GM21360 (cell line): Measurements from ENCODE around the gene MCCC2.
A peak's percentile ranks its signal among the peaks of the same experiment; 100 is the strongest.
"Not testable (repeated sequence)": the region's sequence is repeated elsewhere in the genome, so short reads cannot be mapped to it uniquely, and the experiment has no call there.

Experiments
- ATAC-seq: cut with Tn5 transposase; IDR thresholded peaks from one replicate; pipeline ENCODE4 v1.9.1; 2021; ENCODE audit warnings: mild to moderate bottlenecking, moderate library complexity; ENCODE audit not compliant: unreplicated experiment

MCCC2 gene

DNA sequence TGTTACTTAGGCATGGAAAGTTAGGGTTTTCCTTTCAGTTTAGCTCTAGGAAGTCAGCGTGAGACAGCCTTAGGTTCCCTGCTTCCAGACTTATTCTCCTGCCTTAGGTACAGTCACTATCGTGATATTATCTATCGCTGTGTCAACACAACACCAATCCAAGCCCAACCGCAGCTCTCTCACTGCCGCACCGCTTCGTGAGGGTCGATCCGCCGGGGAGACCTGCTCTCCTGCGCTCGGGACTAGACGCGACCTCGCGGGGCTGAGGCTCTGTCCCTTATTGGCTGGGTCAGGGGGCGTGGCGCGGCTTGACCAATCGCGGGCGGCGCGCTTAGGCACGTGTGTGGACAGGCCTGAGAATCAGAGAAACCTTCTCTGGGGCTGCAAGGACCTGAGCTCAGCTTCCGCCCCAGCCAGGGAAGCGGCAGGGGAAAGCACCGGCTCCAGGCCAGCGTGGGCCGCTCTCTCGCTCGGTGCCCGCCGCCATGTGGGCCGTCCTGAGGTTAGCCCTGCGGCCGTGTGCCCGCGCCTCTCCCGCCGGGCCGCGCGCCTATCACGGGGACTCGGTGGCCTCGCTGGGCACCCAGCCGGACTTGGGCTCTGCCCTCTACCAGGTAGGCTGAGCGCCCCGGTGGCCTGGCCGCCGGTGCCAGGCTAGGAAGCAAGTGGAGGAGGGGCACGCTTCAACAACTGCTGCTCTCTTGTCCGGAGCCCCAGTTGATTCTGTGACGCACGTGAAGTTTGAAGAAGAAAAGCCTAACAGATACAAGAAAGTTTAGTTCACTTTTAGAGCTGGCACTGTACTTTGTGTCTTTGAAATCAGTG lies at the start of gene MCCC2:
Gene MCCC2 (plus strand): TSS at position 400 of the 825 bp plus-strand sequence. CDS start 86 bp downstream, at position 486.
- peak; percentile 94 for ATAC-seq

DNA sequence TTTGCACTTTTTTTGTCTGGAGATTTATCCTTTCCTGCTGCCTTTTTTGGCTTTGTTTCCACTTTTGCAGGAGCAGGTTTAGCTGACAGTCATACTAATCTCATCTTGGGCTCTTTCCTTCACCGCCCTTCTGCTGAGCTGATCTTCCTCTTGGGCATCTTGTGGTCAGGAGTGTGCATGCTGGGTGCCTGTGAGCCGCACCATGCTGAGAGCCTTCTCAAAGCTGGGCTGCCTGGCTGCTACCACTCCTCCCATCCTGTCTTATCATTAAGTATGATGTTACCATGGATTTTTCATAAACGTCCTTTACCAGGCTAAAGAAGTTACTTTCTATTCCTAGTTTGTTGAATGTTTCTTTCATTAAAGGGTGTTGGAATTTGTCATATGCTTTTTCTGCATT lies 49.5 kb upstream of the MCCC2 start:
- ATAC-seq, result no peak

DNA sequence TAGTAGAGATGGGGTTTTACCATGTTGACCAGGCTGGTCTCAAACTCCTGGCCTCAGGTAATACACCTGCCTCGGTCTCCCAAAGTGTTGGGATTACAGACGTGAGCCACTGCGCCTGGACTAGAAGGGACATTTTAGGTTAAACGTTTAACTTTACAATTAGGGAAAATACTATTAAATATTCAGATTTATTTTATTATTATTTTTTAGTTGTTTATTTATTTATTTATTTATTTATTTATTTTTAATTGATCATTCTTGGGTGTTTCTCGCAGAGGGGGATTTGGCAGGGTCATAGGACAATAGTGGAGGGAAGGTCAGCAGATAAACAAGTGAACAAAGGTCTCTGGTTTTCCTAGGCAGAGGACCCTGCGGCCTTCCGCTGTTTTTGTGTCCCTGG lies 36.3 kb upstream of the MCCC2 start:
- not testable (repeated sequence) for ATAC-seq

DNA sequence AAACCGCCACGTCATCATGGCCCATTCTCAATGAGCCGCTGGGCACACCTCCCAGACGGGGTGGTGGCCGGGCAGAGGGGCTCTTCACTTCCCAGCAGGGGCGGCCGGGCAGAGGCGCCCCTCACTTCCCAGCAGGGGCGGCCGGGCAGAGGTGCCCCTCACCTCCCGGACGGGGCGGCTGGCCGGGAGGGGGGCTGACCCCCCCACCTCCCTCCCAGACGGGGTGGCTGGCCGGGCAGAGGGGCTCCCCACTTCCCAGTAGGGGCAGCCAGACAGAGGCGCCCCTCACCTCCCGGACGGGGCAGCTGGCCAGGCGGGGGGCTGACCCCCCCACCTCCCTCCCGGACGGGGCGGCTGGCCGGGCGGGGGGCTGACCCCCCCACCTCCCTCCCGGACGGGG lies 35.6 kb upstream of the MCCC2 start:
- not testable (repeated sequence) for ATAC-seq

DNA sequence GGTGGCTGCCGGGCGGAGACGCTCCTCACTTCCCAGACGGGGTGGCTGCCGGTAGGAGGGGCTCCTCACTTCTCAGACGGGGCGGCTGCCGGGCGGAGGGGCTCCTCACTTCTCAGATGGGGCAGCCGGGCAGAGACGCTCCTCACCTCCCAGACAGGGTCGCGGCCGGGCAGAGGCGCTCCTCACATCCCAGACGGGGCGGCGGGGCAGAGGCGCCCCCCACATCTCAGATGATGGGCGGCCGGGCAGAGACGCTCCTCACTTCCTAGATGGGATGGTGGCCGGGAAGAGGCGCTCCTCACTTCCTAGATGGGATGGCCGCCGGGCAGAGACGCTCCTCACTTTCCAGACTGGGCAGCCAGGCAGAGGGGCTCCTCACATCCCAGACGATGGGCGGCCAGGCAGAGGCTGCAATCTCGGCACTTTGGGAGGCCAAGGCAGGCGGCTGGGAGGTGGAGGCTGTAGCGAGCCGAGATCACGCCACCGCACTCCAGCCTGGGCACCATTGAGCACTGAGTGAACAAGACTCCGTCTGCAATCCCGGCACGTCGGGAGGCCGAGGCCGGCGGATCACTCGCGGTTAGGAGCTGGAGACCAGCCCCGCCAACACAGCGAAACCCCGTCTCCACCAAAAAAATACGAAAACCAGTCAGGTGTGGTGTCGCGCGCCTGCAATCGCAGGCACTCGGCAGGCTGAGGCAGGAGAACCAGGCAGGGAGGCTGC lies 35.0 kb upstream of the MCCC2 start:
- ATAC-seq, result not testable (repeated sequence)

DNA sequence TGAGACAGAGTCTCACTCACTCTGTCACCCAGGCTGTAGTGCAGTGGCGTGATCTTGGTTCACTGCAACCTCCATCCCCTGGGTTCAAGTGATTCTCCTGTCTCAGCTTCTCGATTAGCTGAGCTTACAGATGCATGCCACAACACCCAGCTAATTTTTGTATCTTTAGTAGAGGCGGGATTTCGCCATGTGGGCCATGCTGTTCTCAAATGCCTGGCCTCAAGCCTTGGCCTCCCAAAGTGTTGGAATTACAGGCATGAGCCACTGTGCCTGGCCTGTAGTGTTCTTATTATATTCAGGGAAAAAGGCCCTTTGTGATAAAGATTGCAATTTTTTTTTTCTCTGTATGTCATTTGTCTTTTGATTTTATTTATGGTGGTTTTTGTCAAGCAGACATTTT lies 24.0 kb upstream of the MCCC2 start:
- ATAC-seq, result no peak

DNA sequence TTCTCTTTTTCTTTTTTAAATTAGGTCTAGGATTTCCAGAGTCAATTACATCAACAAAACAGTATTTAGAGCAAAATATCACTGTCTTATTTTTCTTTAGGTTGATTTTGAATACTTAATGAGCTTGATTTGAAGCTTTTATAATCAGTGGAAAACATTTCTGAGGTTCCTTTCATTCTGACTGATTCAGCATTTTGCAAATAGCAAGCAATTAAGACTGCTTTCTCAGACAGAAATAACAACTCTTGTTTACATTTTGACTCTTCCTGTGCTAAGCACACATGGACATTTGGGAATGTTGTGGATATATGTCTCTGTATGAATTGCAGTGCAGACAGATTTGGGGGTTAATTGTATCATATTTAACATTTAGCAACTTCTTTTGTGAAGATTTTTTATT lies 22.2 kb upstream of the MCCC2 start:
- no peak for ATAC-seq

DNA sequence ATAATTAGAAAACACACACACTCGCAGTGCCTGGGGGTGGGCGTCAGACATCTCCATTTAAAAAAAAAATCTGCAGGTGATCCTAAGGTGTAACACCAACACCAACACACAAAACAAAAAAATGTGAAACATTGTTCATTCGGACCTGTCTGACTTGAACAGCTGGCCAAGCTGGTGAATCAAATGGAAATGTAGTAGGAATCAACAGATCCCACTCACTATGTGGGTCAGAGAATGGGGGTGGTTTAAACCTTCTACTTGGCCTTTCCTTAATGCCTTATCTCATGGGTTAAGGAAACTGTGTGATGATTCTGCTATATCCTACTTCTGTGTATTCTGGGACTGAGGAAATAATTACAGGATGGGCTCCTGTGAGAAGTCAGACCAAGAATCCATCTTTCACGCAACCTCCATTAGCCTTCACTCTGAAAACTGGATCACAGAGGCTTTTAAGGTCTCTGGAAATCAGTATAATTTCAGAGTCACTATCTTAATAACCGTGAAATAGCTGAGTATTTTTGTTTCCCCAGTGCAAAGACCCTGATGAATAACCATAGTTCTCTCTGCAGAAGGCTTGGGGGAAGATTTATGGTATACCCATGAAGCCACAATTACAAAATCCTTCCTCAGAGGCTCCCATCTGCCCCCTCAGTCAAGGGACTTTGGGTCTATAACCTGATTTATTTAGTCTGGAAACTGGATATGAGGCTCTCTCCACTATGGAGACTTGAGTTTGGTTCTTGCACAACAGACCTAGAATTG lies 17.2 kb upstream of the MCCC2 start:
- no peak for ATAC-seq

DNA sequence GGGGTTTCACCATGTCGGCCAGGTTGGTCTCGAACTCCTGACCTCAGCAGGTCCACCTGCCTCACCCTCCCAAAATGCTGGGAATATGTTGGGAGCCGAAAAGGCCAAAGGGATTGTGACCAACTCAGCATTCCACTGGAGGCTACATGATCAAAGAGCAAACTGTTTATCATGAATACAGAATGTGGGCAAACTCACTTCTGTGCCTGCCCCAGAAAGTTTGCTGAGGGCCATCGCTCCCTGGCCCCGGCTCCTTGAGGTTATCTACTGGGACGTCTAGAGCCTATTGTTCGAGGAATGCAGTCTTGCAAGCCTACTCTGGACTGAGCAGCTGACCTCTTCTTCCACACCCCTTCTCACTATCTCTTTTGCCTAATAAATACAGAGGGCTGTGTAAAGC lies 15.3 kb upstream of the MCCC2 start:
- ATAC-seq, result not testable (repeated sequence)

DNA sequence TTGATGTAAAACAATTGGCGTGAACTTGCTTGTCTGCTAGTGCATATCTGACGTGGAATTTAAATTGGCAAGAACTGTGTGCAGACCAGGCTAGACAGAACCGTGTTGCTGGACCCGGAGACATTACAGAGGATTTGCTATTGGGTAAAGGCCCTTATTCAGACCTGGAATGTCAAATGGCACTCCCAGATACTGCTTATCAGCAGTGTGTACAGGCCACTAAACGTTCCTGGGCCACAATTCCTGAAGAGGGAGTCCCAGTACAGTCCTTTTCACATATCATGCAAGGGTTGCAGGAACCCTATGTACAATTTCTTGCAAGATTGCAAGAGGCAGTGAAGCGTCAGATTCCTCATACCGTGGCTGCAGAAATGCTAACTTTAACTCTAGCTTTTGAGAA lies 13.5 kb upstream of the MCCC2 start:
- no peak for ATAC-seq

DNA sequence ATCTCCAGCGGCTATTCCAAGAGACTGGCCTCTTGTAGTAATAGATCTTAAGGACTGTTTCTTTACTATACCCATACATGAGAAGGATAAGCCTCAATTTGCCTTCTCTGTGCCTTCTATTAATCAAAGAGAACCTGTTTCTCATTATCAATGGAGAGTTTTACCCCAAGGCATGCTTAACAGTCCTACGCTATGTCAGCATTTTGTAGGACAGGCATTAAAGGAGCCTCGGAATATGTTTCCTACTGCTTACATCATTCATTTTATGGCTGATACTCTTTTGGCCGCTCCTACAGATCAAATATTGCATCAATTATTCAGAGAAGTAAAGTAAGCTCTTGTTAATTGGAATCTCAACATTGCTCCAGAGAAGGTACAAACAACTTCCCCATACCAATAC lies 11.6 kb upstream of the MCCC2 start:
- ATAC-seq, result not testable (repeated sequence)

DNA sequence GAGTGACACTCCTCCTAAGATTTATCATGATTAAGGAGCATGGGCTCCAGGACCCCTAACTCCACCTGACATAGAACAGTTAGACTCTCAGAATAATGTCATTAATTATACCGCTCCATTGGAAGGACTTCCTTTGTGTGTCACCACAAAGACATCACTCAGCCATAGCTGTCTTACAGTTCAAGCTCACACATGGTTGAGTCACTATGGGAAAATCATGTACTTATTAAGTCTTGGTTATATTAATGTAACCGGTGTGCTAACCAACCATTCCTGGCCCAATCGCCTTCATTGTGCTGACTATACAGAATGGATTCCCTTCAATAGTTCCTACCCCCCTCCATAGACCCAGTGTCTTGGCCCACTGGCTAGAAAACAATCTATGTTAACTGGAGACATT lies 10.9 kb upstream of the MCCC2 start:
- no peak for ATAC-seq

DNA sequence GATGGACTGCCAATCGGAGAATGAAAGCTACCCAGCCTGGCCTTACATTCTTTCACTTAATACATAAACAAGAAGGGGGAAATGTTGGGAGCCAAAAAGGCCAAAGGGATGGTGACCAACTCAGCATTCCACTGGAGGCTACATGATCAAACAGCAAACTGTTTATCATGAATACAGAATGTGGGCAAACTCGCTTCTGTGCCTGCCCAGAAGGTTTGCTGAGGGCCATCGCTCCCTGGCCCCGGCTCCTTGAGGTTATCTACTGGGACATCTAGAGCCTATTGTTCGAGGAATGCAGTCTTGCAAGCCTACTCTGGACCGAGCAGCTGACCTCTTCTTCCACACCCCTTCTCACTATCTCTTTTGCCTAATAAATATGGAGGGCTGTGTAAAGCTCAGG lies 9.3 kb upstream of the MCCC2 start:
- not testable (repeated sequence) for ATAC-seq

DNA sequence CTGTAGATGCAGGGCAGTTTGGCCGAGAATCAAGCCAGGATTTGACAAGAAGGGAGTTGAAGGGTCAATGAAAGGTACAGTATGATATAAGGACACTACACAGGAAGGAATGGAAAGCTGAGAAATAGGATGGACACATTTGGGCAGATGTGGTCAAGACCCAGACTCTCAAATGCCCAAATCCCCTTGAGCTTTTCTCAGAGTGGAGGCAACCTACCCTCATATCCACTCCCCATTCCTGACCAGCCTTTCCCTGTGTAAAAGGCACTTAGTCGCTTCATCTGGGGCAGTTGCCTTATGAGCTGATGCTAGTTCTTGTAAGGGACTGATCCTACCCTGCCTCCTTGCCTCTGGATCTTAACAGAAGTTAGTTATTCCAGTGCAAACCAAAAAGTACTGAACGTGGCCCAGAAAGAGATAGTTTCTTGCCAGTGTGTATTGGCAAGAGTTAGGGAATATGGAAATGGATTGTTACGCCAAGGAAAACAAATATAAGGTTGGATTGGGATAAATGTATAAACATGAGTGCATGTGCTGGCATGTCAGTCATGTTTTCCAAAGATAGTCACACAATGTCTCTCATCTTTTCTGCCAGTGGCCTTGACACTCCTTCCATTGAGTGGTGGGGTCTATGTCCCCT lies 4.1 kb upstream of the MCCC2 start:
- no peak for ATAC-seq

DNA sequence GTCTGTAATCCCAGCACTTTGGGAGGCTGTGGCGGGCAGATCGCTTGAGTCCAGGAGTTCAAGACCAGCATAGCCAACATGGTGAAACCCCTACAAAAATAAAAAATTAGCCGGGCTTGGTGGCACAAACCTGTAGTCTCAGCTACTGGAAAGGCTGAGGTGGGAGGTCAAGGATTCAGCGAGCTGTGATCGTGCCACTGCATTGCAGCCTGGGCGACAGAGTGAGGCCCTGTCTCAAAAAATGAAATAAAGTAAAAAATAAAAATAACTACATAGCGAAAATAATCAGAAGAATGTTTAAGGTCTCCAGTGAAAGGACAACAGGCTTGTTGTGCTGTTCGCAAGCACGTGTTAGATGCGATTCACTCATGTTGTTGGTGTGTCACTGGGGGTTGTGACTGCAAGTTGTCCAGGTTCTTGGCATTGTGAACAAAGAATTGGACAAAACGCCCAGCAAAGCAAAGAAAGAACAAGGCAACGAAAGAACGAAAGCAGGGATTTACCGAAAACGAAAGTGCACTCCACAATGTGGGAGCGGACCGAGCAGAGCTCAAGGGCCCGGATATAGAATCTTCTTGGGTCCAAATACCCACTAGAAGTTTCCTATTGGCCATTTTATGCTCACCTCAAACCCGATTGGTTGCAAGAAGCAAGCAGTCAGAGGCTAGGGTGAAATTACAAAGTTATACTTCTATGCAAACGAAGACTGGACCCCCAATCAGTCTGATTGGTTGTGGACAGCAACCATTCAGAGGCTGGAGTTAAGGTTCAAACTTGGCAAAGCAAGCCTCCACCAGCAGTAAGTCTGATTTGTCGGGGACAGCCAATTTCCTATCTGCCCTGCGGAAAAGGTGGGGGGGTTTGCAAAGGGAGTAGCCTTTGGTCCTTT lies 844 bp upstream of the MCCC2 start:
- peak; percentile 1 for ATAC-seq

DNA sequence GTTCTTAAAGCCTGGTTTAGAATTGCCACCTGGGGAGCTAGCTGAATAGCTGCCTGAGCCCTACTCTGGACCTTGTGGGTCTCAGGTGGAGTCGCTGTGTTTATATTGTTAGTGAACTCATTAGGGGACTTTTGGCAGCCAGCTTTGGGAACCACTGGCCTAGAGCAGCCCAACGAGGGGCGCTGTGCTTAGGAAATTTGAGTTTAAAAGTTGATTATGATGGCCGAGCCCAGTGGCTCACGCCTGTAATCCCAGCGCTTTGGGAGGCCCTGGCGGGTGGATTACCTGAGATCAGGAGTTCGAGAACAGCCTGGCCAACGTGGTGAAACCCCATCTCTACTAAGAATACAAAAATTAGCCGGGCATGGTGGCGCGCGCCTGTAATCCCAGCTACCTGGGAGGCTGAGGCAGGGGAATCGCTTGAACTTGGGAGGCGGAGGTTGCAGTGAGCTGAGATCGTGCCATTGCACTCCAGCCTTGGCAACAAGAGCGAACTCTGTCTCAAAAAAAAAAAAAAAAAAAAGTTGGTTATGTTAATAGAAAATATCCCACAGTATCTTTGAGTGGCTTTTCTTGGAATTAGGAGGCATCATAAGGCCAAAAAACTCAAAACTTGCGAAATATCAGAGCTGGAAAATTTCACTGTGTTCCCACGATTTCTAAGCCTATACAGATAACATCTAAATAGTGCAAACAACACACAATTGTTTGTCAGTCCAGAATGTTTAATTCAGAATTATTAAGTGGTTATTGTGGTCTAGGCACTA lies 809 bp downstream of the MCCC2 start:
- peak; percentile 14 for ATAC-seq

DNA sequence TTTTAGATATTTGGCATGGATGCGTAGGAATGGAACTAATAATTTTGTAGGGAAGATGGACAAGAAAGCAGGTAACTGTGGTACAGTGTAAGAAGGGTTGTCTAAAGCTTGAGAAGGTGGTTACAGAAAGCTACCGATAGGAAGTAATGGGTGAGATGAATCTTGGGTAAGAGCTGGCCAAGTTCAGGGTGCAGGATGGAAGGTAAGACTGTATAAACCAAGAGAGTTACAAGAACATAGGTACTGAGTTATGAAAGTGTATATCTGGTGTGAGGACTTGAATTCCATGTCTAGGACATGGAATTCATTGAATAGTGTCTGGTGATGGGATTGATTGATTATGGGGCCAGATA lies 1.4 kb downstream of the MCCC2 start:
- no peak for ATAC-seq

DNA sequence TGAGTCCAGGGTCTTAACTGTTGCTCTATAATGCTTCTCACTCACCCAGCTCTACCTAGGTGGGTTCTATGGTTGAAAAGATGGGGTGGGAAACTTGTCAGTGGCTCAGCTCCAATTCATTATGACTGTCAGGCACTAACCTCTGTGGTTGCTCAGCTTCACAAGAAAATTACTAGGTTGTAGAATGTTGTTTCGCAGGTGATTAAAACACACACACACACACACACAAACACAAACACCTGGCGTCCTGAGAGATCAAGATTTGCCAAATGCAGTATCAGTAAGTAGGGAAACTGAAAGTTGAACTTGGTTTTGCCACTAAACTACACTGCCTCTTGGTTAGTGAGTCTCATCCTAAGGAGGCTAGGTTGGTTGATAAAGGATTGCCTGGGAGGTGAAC lies 2.8 kb downstream of the MCCC2 start:
- ATAC-seq, result no peak

DNA sequence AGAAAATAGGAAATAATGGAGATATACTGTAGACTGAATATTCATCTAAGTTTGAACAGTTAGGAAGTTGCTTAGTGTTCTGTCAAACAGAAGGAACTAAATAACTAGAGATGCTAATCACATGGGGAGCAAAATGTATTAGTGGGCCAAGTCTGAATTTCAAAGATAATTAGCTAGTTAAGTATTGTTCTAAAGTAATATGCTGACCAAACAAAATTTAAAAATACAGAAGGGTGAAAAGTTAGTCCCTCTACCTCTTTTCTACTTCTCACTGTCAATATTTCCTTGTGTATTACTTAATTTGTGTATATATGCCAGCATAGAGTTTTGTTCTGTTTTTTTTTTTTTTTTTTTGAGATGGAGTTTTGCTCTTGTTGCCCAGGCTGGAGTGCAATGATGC lies 4.0 kb downstream of the MCCC2 start:
- no peak for ATAC-seq
